HG02840 (cell line): ENCODE measurements around the gene DIPK1A.
"Not testable (repeated sequence)": the region's sequence is repeated elsewhere in the genome, so short reads cannot be mapped to it uniquely, and the experiment has no call there.

Source experiments
- ATAC-seq: cut with Tn5 transposase; IDR thresholded peaks from one replicate; pipeline ENCODE4 v1.9.1; 2021; ENCODE audit warnings: mild to moderate bottlenecking, moderate library complexity, moderate number of reproducible peaks; ENCODE audit not compliant: unreplicated experiment, low FRiP score

The DIPK1A gene

DNA sequence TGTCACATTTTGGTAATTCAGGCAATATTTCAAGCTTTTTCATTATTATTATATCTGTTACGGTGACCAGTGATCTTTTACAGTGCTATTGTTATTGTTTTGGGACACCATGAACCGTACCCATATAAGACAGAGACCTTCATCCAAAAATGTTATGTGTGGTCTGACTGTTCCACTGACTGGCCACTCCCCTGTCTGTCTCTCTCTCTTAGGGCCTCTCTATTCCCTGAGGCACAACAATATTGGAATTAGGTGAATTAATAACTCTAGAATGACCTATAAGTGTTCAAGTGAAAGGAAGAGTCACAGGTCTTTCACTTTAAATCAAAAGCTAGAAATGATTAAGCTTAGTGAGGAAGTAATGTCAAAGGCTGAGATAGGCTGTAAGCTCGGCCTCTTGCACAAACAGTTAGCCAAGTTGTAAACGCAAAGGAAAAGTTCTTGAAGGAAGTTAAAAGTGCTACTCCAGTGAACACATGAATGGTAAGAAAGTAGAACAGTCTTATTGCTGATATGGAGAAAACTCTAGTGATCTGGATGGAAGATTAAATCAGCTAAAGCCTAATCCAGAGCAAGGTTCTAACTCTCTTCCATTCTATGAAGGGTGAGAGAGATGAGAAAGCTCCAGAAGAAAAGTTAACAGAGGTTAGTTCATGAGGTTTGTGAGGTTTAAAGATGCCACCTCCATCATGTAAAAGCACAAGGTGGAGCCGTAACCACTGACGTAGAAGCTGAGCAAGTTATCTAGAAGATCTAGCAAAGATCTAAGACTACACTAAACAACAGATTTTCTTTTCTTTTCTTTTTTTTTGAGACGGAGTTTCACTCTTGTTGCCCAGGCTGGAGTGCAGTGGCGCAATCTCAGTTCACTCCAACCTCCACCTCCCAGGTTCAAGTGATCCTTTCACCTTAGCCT, 19.7 kb upstream of the DIPK1A start:
- peak; percentile 53 for ATAC-seq

DNA sequence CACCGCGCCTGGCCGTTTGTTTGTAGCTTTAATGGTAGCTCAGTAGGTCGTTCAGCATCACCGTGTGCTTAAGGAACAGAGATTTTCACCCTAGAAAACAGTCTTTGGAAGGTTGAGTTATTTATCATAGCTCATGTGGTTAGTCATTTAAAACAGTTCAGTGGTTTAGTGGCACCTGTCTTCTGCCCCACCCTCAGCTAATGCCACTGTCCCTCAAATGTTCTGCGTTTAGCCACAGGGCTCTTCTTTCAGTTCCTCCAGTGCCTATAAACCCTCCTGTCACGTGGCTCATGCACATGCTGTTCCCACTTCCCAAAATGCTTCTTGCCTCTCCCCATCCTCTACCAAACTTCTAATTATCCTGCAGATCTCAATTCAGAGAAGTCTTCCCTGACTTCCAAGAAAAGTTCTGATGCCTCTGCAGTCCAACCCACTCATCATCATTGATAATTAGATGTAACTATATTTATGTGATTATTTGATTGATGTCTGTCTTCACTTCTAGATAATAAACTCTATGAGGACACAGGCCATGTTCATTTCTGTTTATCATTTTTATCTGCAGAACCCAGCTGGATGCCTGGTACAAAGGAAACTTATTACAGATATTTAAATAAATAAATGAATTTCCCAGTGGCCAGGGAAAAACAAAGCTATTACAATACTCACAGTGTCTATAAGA, 14.4 kb upstream of the DIPK1A start:
- peak; percentile 78 for ATAC-seq

GRCh38 chr1:92974112-92974511, 12.8 kb upstream of the DIPK1A start:
- ATAC-seq, result not testable (repeated sequence)

GRCh38 chr1:92973203-92973897, 12.1 kb upstream of the DIPK1A start:
- no peak for ATAC-seq

DNA sequence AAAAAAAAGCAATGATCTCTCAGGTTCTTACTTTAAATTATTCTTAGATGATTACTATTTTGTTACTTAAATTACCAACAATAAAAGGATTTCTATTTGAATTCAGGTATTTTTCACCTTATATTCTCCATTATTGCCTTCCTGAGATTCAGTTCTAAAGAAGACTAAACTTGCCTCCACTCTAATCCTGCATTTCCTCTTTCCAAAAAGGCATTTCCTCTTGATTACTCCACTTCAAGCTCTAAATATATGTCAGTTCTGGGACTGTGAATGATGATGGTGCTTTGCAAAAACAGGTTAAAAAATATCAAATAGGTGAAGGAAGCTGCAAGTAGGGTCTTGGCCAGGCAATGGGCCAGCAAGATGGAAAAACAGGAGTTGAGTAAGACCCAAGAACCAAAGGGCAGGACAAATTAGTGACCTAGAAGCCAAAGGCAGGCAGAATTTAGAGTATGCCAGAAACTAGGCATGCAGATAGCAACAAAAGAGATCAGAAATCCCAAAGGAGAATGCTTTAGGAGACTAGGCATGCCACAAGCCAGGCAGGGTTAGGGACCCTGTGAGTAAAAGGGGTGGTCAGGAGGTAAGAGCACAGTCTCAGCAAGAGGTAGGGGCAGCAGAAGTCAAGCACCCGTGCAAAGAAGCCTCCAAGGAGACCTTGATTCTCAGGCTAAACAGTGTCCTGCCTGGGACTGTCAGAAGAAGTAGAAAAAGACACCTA, 11.3 kb upstream of the DIPK1A start:
- ATAC-seq, result no peak

DNA sequence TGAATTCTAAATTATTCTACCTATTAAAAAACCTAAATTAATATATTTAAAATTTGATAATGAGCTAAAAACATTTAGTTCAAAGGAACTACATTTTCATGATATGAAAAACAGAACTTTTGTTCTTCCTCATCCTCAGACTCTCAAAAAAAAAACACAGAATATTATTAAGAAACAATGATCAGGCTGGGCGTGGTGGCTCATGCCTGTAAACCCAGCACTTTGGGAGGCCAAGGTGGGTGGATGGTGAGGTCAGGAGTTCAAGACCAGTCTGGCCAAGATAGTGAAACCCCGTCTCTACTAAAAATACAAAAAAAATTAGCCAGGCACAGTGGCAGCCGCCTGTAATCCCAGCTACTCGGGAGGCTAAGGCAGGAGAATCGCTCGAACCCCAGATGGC, 10.7 kb upstream of the DIPK1A start:
- ATAC-seq, result not testable (repeated sequence)

- ATAC-seq, result no peak
These were observed 9.9 kb upstream of the DIPK1A start for GRCh38 chr1:92970990-92971689.

DNA sequence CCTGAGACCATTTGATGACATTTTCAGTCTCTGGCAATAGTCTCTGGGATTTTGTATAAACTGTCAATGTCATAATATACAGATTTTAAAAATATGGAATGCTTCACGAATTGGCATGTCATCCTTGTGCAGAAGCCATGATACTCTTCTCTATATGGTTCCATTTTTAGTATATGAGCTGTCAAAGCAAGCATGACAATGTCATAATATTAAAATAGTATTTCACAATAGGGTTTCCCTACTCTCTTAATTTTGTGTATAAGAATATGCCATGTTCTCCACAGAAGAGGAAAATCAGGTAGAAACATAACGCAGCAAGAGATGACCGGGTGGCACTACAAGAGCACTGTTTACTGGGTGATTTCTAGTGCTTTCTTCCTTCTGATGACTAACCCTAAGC, 8.3 kb upstream of the DIPK1A start:
- ATAC-seq, result no peak

GRCh38 chr1:92968138-92969032, 7.1 kb upstream of the DIPK1A start:
- no peak for ATAC-seq

DNA sequence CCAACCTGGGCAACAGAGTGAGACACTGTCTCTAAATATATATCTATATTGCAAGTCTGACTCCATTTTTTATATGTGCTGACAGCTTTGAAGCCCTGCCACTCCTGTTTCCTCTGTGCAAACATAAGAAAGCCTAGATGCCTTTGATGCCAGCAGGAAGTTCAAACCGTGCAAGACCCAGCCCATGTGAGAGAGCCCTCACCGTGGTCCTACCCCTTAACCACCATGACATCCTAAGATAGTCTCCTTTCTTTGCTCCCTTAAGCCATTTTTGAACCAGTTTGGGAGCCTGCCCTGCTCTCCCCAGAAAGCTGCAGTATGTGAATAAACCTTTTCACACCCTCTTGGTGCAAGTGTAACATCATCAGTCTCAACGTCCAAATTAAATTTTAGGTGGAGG, 3.7 kb upstream of the DIPK1A start:
- ATAC-seq, result no peak

DNA sequence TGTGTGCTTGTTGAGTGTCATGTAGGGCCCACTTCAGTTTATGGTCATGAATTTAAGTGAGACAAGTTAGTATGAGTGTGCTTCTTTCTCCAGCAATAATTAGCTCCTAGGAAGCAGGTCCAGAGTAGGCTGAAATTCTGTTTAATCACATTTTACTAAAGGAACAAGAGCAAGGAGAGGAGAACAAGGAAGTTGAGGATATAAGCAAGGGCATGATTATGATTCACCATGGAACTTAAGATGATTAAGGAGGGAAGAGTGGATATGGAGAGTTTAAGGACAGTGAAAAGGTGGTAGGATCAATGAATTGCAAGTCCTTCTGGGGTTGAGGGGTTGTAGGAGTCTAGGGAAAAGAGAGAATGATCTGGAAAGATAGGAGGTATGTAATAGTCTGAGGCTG, 3.1 kb upstream of the DIPK1A start:
- no peak for ATAC-seq

DNA sequence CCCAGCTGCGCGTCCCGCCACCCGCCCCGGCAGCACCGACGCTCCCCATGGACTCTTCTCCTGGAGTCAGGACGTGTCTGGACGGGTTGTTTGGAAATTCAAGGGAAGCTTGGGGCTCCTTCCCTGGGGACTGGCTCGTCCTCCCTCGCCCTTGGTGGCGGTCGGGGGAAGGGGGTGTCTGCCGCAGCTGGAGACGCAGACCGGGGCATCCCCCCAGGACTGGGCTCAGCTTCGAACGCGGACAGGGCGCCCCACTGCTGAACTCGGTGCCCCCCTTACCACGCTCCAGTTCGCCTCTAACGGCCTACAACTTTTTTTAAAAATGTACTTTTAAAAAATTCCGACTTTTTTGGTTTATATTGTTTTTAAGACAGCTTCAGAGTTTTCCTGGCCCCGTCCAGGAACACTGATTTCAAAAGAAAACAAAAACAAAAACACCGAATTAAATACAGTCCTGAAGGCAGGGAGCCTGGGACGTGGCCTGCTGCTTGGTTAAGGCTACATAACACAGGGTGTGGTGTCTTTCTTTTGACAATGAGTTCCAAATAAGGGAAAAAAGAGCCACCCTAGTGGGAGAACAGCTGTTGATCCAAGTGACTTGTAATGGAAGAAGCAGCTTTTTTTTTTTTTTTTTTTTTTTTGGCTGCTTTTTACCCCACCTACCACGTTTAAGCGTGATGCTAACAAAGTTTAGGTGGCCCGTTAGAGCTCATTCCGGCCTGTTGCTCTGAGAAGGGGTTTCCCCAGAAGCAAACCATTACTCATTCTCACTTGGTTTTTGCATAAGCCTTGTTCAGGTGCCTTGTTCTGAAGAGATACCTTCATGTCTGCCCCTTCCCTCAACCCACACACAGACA, 862 bp upstream of the DIPK1A start:
- peak; percentile 51 for ATAC-seq

GRCh38 chr1:92960395-92961130, 699 bp downstream of the DIPK1A start:
- ATAC-seq, result peak; percentile 39

GRCh38 chr1:92958203-92958970, 2.9 kb downstream of the DIPK1A start:
- ATAC-seq, result no peak

DNA sequence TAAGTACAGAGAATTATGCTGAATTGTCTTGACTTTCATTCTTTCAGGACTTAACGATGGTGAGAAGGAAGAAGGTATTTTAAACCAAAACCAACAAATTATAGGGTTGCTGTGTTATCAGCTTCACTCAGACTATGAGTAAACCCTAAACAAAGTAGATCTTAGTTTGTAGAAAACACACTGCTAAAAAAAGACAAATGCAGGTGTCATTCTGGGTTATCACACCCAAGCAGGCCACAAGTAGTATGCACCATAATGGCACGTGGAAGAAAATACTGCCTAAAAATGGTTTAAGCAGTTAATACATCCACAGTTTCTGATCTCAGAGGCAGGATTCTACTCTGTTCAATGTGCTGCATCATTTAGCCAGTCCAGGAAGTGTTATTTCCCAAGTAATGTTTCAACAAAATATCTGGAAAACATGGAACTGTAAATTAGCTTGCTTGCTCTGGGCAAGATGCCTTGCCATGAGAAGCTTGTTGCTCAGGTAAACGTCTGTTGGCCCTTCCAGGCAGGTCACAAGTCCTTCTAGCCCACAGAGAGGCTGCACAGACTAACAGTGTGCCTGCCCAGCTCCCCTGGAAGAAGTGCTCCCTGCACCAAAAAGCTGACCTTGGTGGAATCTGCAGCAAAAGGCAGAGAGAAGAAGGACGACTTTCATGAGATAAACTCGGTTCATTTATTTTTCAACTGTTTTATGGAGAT, 4.1 kb downstream of the DIPK1A start:
- peak; percentile 28 for ATAC-seq
